Heart left ventricle (tissue), 13 donors: ENCODE data around the gene SIM1.

ENCODE experiments used
- CTCF ChIP-seq, 12 donors: fragments of 200-600 bp; sonication (generic) in 4 of 12; IDR thresholded peaks; one replicate each; pipeline versions ENCODE4 v1.5.0 to v1.8.0; 2018 to 2022; ENCODE audit warnings: antibody characterized with exemption in 12 of 12, mild to moderate bottlenecking in 5 of 12
- POLR2A ChIP-seq, 2 donors: fragments of 450-650 bp; IDR thresholded peaks; one replicate each; pipeline ENCODE4 v1.6.1; 2017; ENCODE audit warnings: antibody characterized with exemption in 2 of 2, mild to moderate bottlenecking in 2 of 2, moderate library complexity in 2 of 2
- donor health status: ischemic (EF 13 %, LVEDD 7.1; RV severe dilation, severe dysfunction).
- donor health status: DM: no; HTN: yes; CAD: no.
- donor health status: DM: no; HTN: no; CAD: no.
- donor health status: ischemic (EF 25% LVEDD 6.9; RV normal size, moderate dysfunction).
- donor health status: ischemic (EF 25% LVEDD 5.7; RV mildly dilated, moderate dysfunction).
- donor health status: ischemic (EF 35%, LVEDD 5.7; RV mildly dilated, moderate dysfunction).
- donor health status: nonischemic (EF 11% LVEDD 7.7; RV severe dilation, severe dysfunction).
- donor health status: DM: yes; HTN: yes; CAD: no.
- donor health status: PGD.
- donor health status: ischemic (EF 29% LVEDD 5.4; RV normal size, mild dysfunction).
- donor health status: nonischemic (EF 23%, LVEDD 6.1; RV moderate dilation, normal function).

- TF ChIP-seq CTCF (IDR thresholded peaks at IDR 0.05) (no peak), POLR2A (IDR thresholded peaks at IDR 0.05) (no peak)
These were observed 121.9 kb downstream of the SIM1 start for GRCh38 chr6:100342830-100343229.
